Measurements from ENCODE around the gene OTX2. TPM values are rescaled to one million over a fixed set of nuclear protein-coding genes. Genes with fewer than 3 reads are reported as not detected.

OTX2 gene
- total RNA-seq, 1 donor from 2014 or later, result not detected

DNA sequence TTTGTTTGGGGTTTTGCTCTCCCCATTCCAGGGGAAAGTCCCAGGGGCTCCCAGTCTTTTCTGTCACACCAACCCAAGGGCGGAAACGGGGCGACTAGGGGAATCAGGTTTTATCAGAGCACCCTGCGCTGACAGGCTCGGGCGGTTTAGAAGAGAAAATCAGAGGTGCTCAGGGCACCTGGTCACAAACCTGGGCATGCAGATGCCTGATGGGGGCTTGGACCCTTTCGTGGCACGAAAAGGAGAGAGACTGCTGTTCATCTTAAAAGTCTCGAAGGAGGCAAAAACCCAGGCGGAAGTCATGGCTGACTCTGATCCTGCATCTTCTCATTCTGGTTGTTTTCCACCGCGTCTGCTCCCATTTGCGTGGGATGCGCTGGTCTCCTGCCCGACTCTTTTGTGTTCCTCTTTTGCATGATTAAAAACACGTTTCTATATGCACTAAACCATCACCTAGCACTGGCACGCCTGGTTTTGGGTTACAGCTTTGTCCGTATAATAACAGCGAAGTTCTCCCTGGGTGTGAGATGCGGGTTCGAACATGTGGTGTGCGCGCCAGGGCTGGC lies 13.2 kb downstream of the OTX2 start:
- H3K9me3 Mint-ChIP-seq, result peaks cover 12% of the 10 kb centered on the region
- intact Hi-C loops (cut with micrococcal nuclease), result loop anchor here (2.0 kb wide), 1 partner anchor 14 kb away; the partner anchor contains the start of gene OTX2
- H3K27ac Mint-ChIP-seq, result no peak overlapping the region
- H3K27me3 Mint-ChIP-seq, result peaks cover 73% of the 10 kb centered on the region
- DNase-seq, result no peak
- peaks cover 2% of the 10 kb centered on the region for H3K36me3 Mint-ChIP-seq (ENCODE audit: low read depth)
- peaks cover 2% of the 10 kb centered on the region for H3K4me1 Mint-ChIP-seq
- H3K4me3 Mint-ChIP-seq, result no peak overlapping the region

DNA sequence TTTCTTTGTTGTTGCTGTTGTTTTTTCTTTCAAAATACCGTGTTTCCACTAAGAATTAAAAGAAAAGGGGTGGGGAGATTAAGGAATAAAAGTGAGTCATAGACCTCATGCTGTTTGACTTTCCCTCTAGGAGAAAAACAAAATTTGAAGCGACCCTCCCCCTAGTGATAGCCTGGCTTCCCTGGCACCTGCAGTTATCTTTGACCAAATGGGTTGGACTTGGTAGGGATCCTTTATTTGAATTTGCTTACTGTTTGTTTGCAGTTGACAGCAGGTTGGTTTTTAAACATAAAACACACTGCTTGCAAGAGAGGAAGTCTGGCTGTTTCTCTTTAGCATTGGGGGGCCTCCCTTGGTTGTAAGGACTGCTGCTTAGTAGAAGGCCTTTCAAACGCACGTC lies 14.0 kb downstream of the OTX2 start:
- Mint-ChIP-seq H3K36me3 (ENCODE audit: low read depth) (peaks cover 2% of the 10 kb centered on the region), H3K27me3 (peaks cover 72% of the 10 kb centered on the region), H3K4me1 (peaks cover 2% of the 10 kb centered on the region), H3K4me3 (no peak overlapping the region), H3K9me3 (peaks cover 12% of the 10 kb centered on the region), H3K27ac (no peak overlapping the region)
- intact Hi-C loops (cut with micrococcal nuclease), result loop anchor here (2.0 kb wide), 1 partner anchor 15 kb away; the partner anchor contains the start of gene OTX2
- DNase-seq, result no peak

DNA sequence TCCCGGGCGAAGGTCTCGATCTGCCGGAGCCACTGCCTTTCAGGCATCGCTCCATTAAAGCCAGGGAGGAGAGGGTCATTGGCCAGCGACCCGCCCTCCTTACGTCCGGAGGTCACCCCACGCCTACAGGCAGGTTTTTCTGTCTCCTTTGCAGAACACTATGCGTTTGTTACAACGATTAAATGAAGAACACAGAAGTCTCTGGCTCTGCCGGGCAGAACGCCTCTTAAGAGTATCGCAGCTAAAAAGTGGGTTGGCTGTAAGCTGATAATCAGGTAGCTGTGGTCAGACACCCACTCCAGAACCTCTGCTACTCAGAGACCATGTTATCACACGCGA lies 15.0 kb downstream of the OTX2 start:
- Mint-ChIP-seq H3K36me3 (ENCODE audit: low read depth) (peaks cover 2% of the 10 kb centered on the region), H3K4me1 (peaks cover 2% of the 10 kb centered on the region), H3K4me3 (no peak overlapping the region), H3K27ac (no peak overlapping the region), H3K27me3 (peaks cover 69% of the 10 kb centered on the region), H3K9me3 (peaks cover 9% of the 10 kb centered on the region)
- no peak for DNase-seq
- intact Hi-C loops (cut with micrococcal nuclease), result no loop called here

DNA sequence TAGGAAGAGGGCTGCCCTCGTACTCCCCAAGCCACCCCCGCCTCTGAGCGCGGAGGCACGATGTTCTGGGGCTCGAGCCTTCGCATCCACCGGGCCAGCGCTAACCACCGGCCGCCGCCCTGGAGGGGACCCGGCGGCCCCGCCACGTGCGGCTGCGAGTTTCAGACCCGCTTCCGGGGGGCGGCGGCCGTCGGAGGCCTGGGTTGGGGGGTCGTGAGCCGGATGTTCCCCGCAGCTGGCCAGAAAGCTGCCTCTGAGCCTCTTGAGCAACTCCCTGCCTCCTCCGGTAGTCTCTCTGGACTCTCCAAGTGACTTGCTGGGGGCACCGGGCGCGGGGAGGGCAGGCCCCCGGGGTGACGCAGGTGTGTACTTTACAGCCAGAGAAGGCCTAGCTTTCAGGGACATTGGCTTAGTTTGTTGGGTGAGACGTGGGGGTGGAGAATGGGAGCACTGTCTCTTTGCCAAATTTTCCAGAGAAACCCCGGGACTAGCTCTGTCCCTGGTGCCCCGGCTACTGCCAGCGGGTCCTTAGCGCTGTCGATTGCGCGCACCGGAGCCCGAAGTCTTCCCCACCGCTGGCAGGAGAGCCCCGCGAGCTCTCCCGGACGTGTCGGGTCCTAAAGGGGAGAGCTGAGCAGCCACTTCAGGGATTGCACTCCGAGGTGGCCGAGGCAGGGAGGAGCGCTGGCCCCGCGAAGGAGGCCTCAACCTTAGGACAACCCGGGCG lies 15.6 kb downstream of the OTX2 start:
- H3K9me3 Mint-ChIP-seq, result peaks cover 9% of the 10 kb centered on the region
- no peak for DNase-seq
- H3K36me3 Mint-ChIP-seq (ENCODE audit: low read depth), result peaks cover 2% of the 10 kb centered on the region
- H3K27ac Mint-ChIP-seq, result no peak overlapping the region
- peaks cover 2% of the 10 kb centered on the region for H3K4me1 Mint-ChIP-seq
- H3K4me3 Mint-ChIP-seq, result no peak overlapping the region
- intact Hi-C loops (cut with micrococcal nuclease), result no loop called here
- peaks cover 67% of the 10 kb centered on the region for H3K27me3 Mint-ChIP-seq

DNA sequence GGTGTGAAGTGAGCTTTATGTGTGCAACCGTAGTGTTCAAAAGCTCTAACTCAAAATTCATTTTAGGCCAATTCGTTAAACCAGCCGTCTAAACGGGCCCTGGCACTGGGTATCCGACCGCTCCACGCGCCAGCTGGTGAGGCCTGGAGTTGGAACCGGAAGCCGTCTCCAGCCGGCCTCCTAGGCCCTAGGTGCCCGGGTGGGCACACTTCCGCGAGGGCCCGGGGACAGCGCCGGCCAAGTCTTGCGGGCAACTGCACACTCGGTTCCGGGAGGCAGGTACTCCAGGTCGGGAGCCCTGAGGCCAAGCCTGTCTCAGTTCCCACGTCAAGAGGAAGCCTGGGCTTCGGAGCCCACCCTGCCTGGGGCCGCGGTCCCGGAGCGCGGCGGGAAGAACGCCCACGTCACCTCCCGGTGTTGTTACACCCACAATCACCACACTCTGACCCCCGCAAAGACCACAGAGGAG lies 16.2 kb downstream of the OTX2 start:
- no peak for DNase-seq
- intact Hi-C loops (cut with micrococcal nuclease), result no loop called here
- Mint-ChIP-seq H3K27me3 (peaks cover 61% of the 10 kb centered on the region), H3K4me3 (no peak overlapping the region), H3K9me3 (peaks cover 7% of the 10 kb centered on the region), H3K27ac (no peak overlapping the region), H3K36me3 (ENCODE audit: low read depth) (peaks cover 2% of the 10 kb centered on the region), H3K4me1 (peaks cover 2% of the 10 kb centered on the region)

DNA sequence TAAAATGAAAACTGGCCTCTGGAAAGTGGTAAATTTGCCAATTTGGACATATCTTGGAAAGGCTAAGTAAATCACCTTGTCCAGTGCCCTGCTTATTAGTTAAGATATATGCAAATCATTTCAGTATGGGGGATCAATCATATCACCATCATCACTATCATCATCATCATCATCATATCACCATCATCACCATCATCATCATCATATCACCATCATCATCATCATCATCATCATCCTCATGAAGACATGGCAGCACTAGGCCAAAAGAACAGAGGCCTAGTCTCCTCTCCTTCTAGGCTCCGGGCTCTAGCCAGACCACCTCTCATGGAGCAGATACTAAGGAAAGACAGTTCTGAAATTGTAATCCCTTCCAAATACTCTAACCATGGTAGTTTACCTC lies 20.3 kb downstream of the OTX2 start:
- no peak for DNase-seq
- H3K4me3 Mint-ChIP-seq, result no peak overlapping the region
- H3K27me3 Mint-ChIP-seq, result peaks cover 41% of the 10 kb centered on the region
- no peak overlapping the region for H3K27ac Mint-ChIP-seq
- H3K9me3 Mint-ChIP-seq, result peaks cover 7% of the 10 kb centered on the region
- intact Hi-C loops (cut with micrococcal nuclease), result no loop called here
- H3K4me1 Mint-ChIP-seq, result no peaks in the 10 kb centered on the region
- no peaks in the 10 kb centered on the region for H3K36me3 Mint-ChIP-seq (ENCODE audit: low read depth)

DNA sequence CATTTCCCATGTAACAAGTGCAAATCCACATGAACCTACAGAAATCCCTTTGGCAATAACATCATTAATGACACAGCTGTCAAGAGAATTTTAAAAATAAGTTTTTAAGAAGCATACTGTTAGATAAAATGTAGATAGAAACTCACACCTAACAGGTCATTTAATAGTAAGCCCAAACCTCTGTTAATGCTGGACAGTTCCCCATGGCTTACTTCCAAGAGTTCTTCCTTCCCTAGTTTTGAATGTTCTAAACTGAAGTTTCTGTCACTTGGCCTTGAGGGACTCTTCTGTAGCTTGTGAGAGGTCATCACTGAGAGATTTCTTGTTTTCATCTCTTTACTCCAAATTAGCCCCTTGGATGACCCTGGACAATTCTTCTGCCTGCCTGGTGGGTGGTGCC lies 22.7 kb downstream of the OTX2 start:
- DNase-seq, result no peak
- no peaks in the 10 kb centered on the region for H3K4me1 Mint-ChIP-seq
- H3K9me3 Mint-ChIP-seq, result no peaks in the 10 kb centered on the region
- no peak overlapping the region for H3K27ac Mint-ChIP-seq
- H3K36me3 Mint-ChIP-seq (ENCODE audit: low read depth), result no peaks in the 10 kb centered on the region
- no peak overlapping the region for H3K4me3 Mint-ChIP-seq
- intact Hi-C loops (cut with micrococcal nuclease), result no loop called here
- H3K27me3 Mint-ChIP-seq, result peaks cover 28% of the 10 kb centered on the region

DNA sequence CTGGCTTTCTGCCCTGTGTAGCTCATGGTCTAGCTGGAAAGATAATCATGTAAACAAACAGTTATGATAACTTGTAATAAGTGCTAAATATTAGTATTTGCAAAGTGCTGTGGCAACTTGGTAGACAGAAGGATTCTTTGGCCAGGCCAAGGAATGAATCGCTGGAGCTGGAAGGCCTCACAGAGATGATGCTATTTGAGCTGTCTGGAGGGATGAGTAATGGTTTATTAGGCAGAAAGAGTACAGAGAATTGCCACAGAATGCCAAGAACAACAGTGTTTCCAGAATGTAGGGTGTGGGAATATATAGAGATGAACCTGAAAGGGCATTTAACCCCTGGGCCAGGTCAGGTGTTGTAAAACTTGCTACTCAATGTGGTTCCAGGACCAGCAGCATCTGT lies 27.6 kb downstream of the OTX2 start:
- no peak overlapping the region for H3K27ac Mint-ChIP-seq
- H3K4me3 Mint-ChIP-seq, result no peak overlapping the region
- no peak for DNase-seq
- no peaks in the 10 kb centered on the region for H3K36me3 Mint-ChIP-seq (ENCODE audit: low read depth)
- H3K9me3 Mint-ChIP-seq, result no peaks in the 10 kb centered on the region
- peaks cover 9% of the 10 kb centered on the region for H3K27me3 Mint-ChIP-seq
- intact Hi-C loops (cut with micrococcal nuclease), result no loop called here
- H3K4me1 Mint-ChIP-seq, result no peaks in the 10 kb centered on the region

DNA sequence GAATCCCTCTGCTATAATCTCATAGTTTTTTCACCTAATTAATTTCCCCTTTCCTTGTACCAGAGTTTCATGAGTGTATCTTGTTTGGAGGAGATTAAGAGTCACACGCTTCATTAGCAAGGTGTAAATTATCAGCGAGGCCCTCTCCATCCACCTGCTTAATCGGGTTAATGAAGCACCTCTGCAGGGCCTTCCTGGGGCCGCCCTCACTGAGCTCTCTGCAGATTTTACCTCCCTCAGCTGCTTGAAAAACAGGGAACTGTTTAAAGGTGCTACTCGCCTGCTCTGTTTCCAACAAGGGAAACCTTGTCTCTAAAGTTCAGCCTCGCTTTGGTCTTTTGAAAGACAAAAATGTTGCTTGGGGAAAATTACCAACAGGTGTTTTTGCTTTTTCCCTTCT lies 35.8 kb downstream of the OTX2 start:
- H3K4me1 Mint-ChIP-seq, result no peaks in the 10 kb centered on the region
- H3K36me3 Mint-ChIP-seq (ENCODE audit: low read depth), result no peaks in the 10 kb centered on the region
- H3K27ac Mint-ChIP-seq, result no peak overlapping the region
- intact Hi-C loops (cut with micrococcal nuclease), result no loop called here
- no peaks in the 10 kb centered on the region for H3K9me3 Mint-ChIP-seq
- H3K27me3 Mint-ChIP-seq, result peaks cover 2% of the 10 kb centered on the region
- no peak for DNase-seq
- H3K4me3 Mint-ChIP-seq, result no peak overlapping the region

DNA sequence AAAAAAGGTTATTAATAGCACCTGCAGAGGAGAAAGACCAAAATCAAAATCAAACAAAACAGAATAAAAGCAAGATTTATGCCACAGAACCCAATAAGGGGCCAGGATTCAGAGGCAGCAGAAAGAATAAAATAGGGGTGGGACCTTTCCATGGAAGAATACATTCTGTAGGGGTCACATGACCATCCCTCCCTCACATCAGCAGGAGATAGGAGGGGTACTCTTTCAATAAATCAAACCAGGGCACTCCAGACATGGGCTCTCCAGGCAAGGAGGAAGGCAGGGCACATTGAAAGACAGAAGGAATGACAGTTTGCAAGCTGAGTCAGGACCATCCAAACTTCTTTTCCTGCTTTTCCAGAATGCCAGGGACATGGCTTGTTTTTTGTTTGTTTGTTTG lies 39.8 kb downstream of the OTX2 start:
- H3K27ac Mint-ChIP-seq, result no peak overlapping the region
- no peaks in the 10 kb centered on the region for H3K9me3 Mint-ChIP-seq
- no peaks in the 10 kb centered on the region for H3K36me3 Mint-ChIP-seq (ENCODE audit: low read depth)
- H3K27me3 Mint-ChIP-seq, result peaks cover 2% of the 10 kb centered on the region
- DNase-seq, result no peak
- intact Hi-C loops (cut with micrococcal nuclease), result no loop called here
- no peak overlapping the region for H3K4me3 Mint-ChIP-seq
- no peaks in the 10 kb centered on the region for H3K4me1 Mint-ChIP-seq

DNA sequence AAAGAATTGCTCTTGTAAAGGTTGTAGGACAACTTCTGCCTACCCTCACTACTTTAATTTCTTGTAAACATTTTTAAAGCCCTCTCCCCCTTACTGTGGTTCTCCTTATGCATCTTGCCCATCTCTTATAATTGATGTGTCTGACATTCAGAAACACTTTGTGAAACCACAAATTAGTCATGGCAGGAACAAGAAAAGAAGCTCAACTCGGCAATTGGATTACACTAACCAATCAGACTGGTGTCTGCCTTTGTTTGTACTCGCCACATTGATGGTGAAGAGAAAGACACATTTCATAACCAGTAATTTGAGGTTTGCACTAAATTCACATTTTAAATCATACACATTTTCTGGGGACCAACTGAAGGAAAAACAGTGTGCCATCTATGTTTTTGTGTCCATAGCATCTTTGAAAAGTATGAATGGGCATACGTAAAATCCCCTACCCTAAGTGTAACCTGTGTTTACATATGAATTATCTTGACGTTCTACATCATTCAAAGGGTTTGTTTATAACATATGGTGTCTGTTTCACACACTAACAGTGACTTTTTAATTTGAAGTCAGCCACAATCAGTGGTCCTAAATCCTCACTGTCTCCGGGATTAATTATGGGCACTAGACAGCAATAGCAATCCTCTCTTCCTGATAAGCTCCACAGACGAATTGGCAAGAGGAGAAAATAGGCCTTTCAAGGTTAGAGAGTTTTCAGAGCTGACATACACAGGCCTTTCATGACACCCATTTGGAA lies 49.9 kb downstream of the OTX2 start:
- H3K4me1 Mint-ChIP-seq, result no peaks in the 10 kb centered on the region
- intact Hi-C loops (cut with micrococcal nuclease), result no loop called here

DNA sequence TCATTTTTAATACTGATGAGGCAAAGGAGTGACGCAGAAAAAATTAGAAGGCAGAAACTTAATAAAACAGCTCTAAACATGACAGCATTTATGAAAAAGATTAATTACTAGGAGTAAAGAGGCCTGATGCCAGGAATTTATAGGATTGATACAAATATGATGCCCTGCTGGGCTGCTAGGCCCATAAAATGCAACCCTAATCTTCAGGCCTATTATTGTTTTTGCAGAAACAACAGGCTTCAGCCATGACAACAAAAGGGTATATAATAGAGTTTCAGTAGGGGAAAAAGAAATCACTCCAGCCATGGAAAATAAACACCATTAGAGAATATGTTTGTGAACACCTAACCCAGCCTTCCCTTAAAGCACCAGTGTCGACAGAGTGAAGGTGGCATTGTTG lies 50.6 kb downstream of the OTX2 start:
- no peak overlapping the region for H3K27ac Mint-ChIP-seq

More for the DNA sequence above, 49.9 kb downstream of the OTX2 start:
- Mint-ChIP-seq H3K9me3 (no peaks in the 10 kb centered on the region), H3K36me3 (ENCODE audit: low read depth) (no peaks in the 10 kb centered on the region), H3K4me3 (no peak overlapping the region), H3K27me3 (peaks cover 1% of the 10 kb centered on the region), H3K27ac (no peak overlapping the region)
- no peak for DNase-seq

DNA sequence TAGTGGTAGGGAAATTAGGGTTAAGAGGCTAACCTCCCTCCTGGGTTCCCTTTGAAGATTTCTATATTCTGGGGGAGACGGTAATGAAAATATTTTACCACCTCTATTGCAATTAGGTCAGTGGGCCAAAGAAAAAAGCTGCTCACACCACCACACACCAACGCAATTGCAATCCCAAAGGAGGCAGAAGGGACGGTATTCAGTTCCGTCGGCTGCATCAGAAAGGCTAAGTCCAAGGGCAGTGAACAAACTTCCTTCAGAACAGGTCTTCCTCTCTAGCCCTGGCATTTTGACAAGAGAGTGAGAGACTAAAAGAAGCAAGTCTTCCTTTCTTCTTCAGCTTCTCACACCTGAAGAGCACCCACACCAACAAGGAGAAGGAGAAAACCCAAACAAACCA lies 51.2 kb downstream of the OTX2 start:
- Mint-ChIP-seq H3K27me3 (peaks cover 4% of the 10 kb centered on the region), H3K27ac (no peak overlapping the region), H3K36me3 (ENCODE audit: low read depth) (no peaks in the 10 kb centered on the region), H3K9me3 (no peaks in the 10 kb centered on the region), H3K4me1 (no peaks in the 10 kb centered on the region), H3K4me3 (no peak overlapping the region)
- intact Hi-C loops (cut with micrococcal nuclease), result no loop called here
- no peak for DNase-seq

More for the DNA sequence above, 50.6 kb downstream of the OTX2 start:
- H3K4me3 Mint-ChIP-seq, result no peak overlapping the region
- no peak for DNase-seq
- no peaks in the 10 kb centered on the region for H3K9me3 Mint-ChIP-seq
- intact Hi-C loops (cut with micrococcal nuclease), result no loop called here
- peaks cover 4% of the 10 kb centered on the region for H3K27me3 Mint-ChIP-seq
- H3K4me1 Mint-ChIP-seq, result no peaks in the 10 kb centered on the region
- H3K36me3 Mint-ChIP-seq (ENCODE audit: low read depth), result no peaks in the 10 kb centered on the region

DNA sequence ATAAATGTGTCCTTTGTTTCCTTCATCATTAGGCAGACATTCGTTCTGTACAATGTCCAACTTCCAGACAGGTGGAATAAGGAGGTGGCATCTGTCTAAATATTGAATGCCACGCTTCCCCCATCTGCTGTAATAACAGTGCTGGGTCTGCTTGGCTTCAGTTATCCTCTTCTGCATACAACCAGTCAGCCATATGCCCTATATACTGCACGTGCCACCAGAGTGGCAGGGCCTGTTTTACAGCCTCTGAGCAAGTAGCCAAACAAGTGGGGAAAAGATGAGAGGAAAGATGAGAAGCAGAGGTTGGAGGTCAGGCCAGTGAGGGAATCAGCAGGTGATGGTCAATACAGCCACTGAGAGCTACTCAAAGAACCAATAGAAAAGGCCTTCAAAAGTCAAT lies 55.4 kb downstream of the OTX2 start:
- Mint-ChIP-seq H3K36me3 (ENCODE audit: low read depth) (no peaks in the 10 kb centered on the region), H3K9me3 (no peaks in the 10 kb centered on the region), H3K4me1 (no peaks in the 10 kb centered on the region), H3K4me3 (no peak overlapping the region), H3K27me3 (peaks cover 7% of the 10 kb centered on the region), H3K27ac (no peak overlapping the region)
- DNase-seq, result no peak
- intact Hi-C loops (cut with micrococcal nuclease), result no loop called here

Data from activated CD4-positive, alpha-beta T cell treated with anti-CD3 and anti-CD28 coated beads, Interleukin-2, amount 10 ng/mL, durations not matched to agents 24 days and 14 days (primary cell).